Sigmoid colon (tissue), 4 donors: ENCODE results near the gene PGLYRP4.

Source experiments
- CTCF ChIP-seq, 4 experiments: fragments of 450-650 bp in 3 of 4; fragments of 200-600 bp in 1 of 4; IDR thresholded peaks; one replicate each; pipeline ENCODE4 v1.5.1; 2016 to 2019; ENCODE audit warnings: antibody characterized with exemption in 4 of 4, mild to moderate bottlenecking in 3 of 4, moderate library complexity in 2 of 4
- EP300 ChIP-seq, 4 donors: sonication (generic); formaldehyde crosslinking; IDR thresholded peaks; one replicate each; pipeline ENCODE4 v1.6.1; 2017; ENCODE audit warnings: antibody characterized with exemption in 4 of 4
- POLR2A ChIP-seq, 2 donors: fragments of 450-650 bp; IDR thresholded peaks; one replicate each; pipeline ENCODE4 v1.6.1; 2016; ENCODE audit warnings: antibody characterized with exemption in 2 of 2, mild to moderate bottlenecking in 2 of 2, moderate library complexity in 2 of 2
- POLR2AphosphoS5 ChIP-seq, 4 donors: sonication (generic); formaldehyde crosslinking; IDR thresholded peaks; one replicate each; pipeline ENCODE4 v1.6.1; 2017; ENCODE audit warnings: antibody characterized with exemption in 4 of 4

GRCh38 chr1:153340356-153340755 lies 8.3 kb downstream of the PGLYRP4 start:
- TF ChIP-seq CTCF (IDR thresholded peaks at IDR 0.05) (no peak), EP300 (IDR thresholded peaks at IDR 0.05) (no peak), POLR2A (IDR thresholded peaks at IDR 0.05) (no peak), POLR2AphosphoS5 (IDR thresholded peaks at IDR 0.05) (no peak)
